ENCODE results near the gene PTPRN2. TPM values are rescaled to one million over a fixed set of nuclear protein-coding genes. Genes with fewer than 3 reads are reported as not detected.

PTPRN2 gene
- total RNA-seq, 1 experiment from 2014 or later: not detected

DNA sequence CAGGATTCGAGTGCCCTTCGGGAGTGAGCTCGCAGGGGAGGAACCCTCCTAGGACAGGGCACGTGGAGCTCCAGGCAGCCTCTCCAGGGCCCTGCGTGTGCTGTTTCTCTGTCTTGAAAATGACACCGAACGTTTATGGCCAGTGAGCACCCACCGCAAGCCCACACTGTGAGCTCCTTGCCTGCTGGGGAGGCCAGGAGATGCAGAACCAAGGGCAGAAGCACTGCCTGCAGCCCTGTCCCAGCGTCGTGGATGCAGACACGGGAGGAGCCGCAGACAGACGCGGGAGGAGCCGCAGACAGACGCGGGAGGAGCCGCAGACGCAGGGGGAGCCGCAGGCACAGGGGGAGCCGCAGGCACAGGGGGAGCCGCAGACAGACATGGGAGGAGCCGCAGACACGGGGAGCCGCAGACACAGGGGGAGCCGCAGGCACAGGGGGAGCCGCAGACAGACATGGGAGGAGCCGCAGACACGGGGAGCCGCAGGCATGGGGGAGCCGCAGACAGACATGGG, 314.4 kb downstream of the PTPRN2 start:
- Histone ChIP-seq H4K20me1 (ENCODE audit: insufficient read depth) (no peaks in the 10 kb centered on the region), H2AFZ (no peak overlapping the region), H3K4me1 (replicated peaks; ENCODE audit: insufficient read depth) (no peaks in the 10 kb centered on the region), H3K9me3 (ENCODE audit: insufficient read depth, low read depth) (no peaks in the 10 kb centered on the region), H3F3A (ENCODE audit: insufficient read depth, low read depth) (no peaks in the 10 kb centered on the region), H3K9me2 (ENCODE audit: insufficient read depth) (no peaks in the 10 kb centered on the region), H3K27me3 (ENCODE audit: insufficient read depth, low read depth) (peaks cover 85% of the 10 kb centered on the region), H3K4me3 (no peak overlapping the region), H3K79me2 (ENCODE audit: low read depth) (no peaks in the 10 kb centered on the region), H3K36me3 (ENCODE audit: low read depth) (no peaks in the 10 kb centered on the region), H3K4me2 (no peak overlapping the region), H3K27ac (no peak overlapping the region)
- BruUV-seq (replicated peaks): no TSS peak
- ChIA-PET POLR2A (ENCODE audit: unreplicated experiment) (no interaction called here), CTCF (no interaction called here)
- TF ChIP-seq, protein P1, sequence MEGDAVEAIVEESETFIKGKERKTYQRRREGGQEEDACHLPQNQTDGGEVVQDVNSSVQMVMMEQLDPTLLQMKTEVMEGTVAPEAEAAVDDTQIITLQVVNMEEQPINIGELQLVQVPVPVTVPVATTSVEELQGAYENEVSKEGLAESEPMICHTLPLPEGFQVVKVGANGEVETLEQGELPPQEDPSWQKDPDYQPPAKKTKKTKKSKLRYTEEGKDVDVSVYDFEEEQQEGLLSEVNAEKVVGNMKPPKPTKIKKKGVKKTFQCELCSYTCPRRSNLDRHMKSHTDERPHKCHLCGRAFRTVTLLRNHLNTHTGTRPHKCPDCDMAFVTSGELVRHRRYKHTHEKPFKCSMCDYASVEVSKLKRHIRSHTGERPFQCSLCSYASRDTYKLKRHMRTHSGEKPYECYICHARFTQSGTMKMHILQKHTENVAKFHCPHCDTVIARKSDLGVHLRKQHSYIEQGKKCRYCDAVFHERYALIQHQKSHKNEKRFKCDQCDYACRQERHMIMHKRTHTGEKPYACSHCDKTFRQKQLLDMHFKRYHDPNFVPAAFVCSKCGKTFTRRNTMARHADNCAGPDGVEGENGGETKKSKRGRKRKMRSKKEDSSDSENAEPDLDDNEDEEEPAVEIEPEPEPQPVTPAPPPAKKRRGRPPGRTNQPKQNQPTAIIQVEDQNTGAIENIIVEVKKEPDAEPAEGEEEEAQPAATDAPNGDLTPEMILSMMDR (conservative IDR thresholded peaks at IDR 0.05): no peak
- TF ChIP-seq EZH2 (IDR thresholded peaks at IDR 0.05; ENCODE audit: low read depth): no peak
- intact Hi-C loops (cut with micrococcal nuclease; ENCODE audit: unreplicated experiment): no loop called here
- DNase-seq: no peak

DNA sequence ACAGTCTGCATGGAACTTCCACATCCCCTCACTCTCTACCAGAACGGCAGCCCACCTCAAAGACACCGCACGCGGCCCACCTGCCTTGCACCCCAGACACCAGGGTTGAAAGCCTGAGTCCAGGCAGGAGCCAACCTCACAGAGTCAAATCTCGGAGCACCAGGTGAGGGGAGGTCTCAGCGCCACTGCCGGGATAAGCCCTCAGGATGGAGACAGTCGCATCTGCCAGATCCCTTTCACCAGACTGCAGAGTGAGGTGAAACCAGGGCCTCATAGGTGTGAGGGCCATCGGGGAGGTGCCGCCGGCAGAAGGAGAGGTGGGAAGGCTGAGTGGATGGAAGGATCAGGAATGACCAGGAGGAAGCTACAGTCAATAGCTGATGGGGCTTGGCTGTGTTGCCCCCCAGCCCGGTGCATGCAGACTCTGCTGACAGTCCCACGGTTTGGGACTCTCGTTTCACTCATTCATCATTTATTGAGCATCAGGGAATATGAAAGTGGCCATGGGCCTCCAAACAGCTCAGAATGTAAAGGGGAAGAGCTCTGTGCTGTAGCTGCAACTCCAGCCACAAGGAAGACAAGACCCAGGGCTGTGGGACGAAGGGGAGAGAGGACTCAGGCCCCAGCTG, 315.0 kb downstream of the PTPRN2 start:
- H3K9me2 ChIP-seq (ENCODE audit: insufficient read depth): no peaks in the 10 kb centered on the region
- H2AFZ ChIP-seq: no peak overlapping the region
- H3K4me3 ChIP-seq: no peak overlapping the region
- peaks cover 85% of the 10 kb centered on the region for H3K27me3 ChIP-seq (ENCODE audit: insufficient read depth, low read depth)
- H3K4me2 ChIP-seq: no peak overlapping the region
- H3K36me3 ChIP-seq (ENCODE audit: low read depth): no peaks in the 10 kb centered on the region
- ChIA-PET CTCF (no interaction called here), POLR2A (ENCODE audit: unreplicated experiment) (no interaction called here)
- H3K9me3 ChIP-seq (ENCODE audit: insufficient read depth, low read depth): no peaks in the 10 kb centered on the region
- no peak for DNase-seq
- H3K79me2 ChIP-seq (ENCODE audit: low read depth): no peaks in the 10 kb centered on the region
- BruUV-seq (replicated peaks): no TSS peak
- no peaks in the 10 kb centered on the region for H4K20me1 ChIP-seq (ENCODE audit: insufficient read depth)
- intact Hi-C loops (cut with micrococcal nuclease; ENCODE audit: unreplicated experiment): no loop called here
- no peak overlapping the region for H3K27ac ChIP-seq
- no peaks in the 10 kb centered on the region for H3K4me1 ChIP-seq (replicated peaks; ENCODE audit: insufficient read depth)
- no peaks in the 10 kb centered on the region for H3F3A ChIP-seq (ENCODE audit: insufficient read depth, low read depth)
- TF ChIP-seq EZH2 (IDR thresholded peaks at IDR 0.05; ENCODE audit: low read depth): no peak
- TF ChIP-seq, protein P1 (conservative IDR thresholded peaks at IDR 0.05): no peak

DNA sequence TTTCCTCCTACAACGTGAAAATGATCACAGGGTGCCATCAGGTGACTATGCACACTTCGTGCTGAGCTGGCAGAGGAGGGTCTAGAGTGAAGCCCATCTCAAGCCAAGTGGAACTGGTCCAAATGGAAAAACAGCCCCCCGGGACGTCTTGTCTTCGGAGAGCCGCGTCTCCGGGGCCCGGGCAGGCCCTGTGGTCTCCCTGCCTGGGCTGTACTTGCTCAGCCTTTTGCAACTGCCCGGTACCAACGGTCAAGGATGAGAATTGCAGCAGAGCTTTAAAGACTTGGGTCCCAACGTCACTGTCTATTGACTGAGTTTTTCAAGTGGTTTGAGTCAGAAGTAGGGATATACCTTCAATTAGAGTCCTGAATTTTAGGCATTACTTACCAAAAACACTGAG, 315.5 kb downstream of the PTPRN2 start:
- CTCF ChIA-PET: no interaction called here

More for the DNA sequence above, 315.5 kb downstream of the PTPRN2 start:
- Histone ChIP-seq H2AFZ (no peak overlapping the region), H3K27me3 (ENCODE audit: insufficient read depth, low read depth) (peaks cover 85% of the 10 kb centered on the region), H3K36me3 (ENCODE audit: low read depth) (no peaks in the 10 kb centered on the region), H4K20me1 (ENCODE audit: insufficient read depth) (no peaks in the 10 kb centered on the region), H3K9me3 (ENCODE audit: insufficient read depth, low read depth) (no peaks in the 10 kb centered on the region), H3K4me2 (no peak overlapping the region), H3K4me1 (replicated peaks; ENCODE audit: insufficient read depth) (no peaks in the 10 kb centered on the region), H3K9me2 (ENCODE audit: insufficient read depth) (no peaks in the 10 kb centered on the region), H3K79me2 (ENCODE audit: low read depth) (no peaks in the 10 kb centered on the region), H3K27ac (no peak overlapping the region), H3F3A (ENCODE audit: insufficient read depth, low read depth) (no peaks in the 10 kb centered on the region), H3K4me3 (no peak overlapping the region)
- DNase-seq: no peak
- intact Hi-C loops (cut with micrococcal nuclease; ENCODE audit: unreplicated experiment): no loop called here
- TF ChIP-seq, protein P1 (conservative IDR thresholded peaks at IDR 0.05): no peak
- TF ChIP-seq EZH2 (IDR thresholded peaks at IDR 0.05; ENCODE audit: low read depth): no peak
- no TSS peak for BruUV-seq (replicated peaks)
- POLR2A ChIA-PET (ENCODE audit: unreplicated experiment): no interaction called here

Measured in PC-9 (cell line).